RCC 7860 (cell line): Measurements from ENCODE around the gene VPS13C.

Experiments
- DNase-seq: peaks from one replicate; pipeline ENCODE4 v3.0.0-alpha.2; 2015; ENCODE audit warnings: low spot score
- FAIRE-seq: peaks from 2 replicates; lab custom pipeline; 2012; peaks lifted over from hg19 to GRCh38; lab: Jason Lieb, UNC

Gene VPS13C

DNA sequence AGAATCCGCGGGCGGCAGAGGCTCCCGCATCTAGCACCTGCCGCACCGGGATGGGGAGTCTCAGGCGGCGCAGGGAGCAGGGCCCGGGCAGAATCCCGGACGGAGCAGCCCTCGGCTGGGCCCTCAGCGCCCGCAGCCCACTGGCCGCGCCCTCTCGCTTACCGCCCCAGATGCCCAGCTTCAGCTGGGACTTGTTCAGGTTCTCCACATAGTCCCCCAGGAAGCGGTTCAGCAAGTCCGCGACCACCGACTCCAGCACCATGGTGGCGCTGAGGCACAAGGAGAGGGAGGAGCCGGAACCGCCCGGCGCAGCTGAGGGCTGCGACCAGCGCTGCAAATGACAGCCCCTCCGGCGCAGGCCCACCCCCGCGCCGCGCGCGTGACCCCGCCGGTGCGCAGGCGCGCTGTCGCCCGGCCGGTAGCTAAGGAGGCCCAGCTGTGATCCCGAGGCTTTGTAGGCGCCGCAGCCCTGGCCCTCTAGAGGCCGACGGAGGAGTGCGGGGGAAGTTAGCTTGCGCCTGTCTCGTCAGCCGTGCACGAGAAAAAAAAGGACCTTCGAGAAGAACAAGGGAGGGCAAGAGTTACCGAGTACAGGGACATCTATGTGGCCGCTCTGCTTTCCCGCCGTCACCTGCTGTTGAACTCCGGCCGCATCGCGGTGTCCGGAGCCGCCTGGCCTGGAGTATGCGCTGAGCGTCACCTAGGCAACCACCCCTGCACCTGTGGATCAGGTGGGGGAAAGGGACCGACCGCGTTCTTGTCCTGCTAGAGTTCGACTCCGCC, at the start of gene VPS13C:
TSS of gene VPS13C (minus strand) at position 335 of the 783 bp plus-strand sequence. CDS start at position 262, 73 bp downstream.
- DNase-seq, result peak; percentile 86
- FAIRE-seq, result no peak

- no peak for FAIRE-seq
- DNase-seq, result no peak
Observed at GRCh38 chr15:62109437-62109836, 49.2 kb upstream of the VPS13C start.

DNA sequence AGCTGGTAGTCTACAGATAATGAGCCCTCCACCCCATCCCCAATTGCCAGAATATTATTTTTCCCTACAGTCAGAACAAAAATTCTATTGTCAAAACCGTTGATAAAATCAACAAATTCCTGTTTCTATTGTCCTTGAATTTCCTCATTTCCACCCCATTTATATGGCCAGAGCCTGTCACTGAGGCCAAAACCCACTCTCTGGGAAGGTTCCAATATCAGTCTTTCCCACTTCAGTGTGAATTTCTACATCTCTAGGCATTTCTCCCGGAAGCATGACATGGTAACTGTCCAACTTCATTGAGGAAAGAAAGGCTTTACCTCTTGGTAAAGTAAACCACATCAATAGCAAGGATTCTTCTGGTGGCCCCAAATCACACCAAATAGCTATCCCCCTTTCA, 48.2 kb upstream of the VPS13C start:
- no peak for FAIRE-seq
- no peak for DNase-seq

GRCh38 chr15:62107571-62108121, 47.4 kb upstream of the VPS13C start:
- DNase-seq (peak; percentile 21), FAIRE-seq (no peak)

GRCh38 chr15:62106096-62106495, 45.8 kb upstream of the VPS13C start:
- no peak for DNase-seq
- FAIRE-seq, result no peak

DNA sequence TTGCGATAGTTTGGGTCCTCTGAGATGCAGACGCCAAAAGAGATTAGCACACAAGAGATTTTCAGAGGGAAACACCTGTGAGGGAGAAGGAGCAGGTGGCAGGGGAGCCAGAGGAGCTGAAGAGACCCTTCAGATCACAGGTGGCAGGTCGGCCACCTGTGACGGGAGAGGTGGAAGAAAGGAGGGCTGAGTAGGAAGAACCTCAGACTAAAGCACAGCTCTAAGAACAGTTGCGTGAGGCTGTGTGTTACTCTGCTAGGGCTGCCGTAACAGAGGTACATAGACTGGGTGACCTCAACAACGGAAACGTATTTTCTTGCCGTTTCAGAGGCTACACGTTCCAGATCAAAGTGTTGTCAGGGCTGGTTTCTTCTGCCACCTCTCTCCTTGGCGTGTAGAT, 45.0 kb upstream of the VPS13C start:
- no peak for FAIRE-seq
- DNase-seq, result no peak

- no peak for DNase-seq
- FAIRE-seq, result no peak
Observed at GRCh38 chr15:62104846-62105245, 44.6 kb upstream of the VPS13C start.

- no peak for FAIRE-seq
Observed at GRCh38 chr15:62104401-62104800, 44.2 kb upstream of the VPS13C start.

GRCh38 chr15:62103431-62103830, 43.2 kb upstream of the VPS13C start:
- no peak for FAIRE-seq

More at GRCh38 chr15:62104401-62104800, 44.2 kb upstream of the VPS13C start:
- no peak for DNase-seq

DNA sequence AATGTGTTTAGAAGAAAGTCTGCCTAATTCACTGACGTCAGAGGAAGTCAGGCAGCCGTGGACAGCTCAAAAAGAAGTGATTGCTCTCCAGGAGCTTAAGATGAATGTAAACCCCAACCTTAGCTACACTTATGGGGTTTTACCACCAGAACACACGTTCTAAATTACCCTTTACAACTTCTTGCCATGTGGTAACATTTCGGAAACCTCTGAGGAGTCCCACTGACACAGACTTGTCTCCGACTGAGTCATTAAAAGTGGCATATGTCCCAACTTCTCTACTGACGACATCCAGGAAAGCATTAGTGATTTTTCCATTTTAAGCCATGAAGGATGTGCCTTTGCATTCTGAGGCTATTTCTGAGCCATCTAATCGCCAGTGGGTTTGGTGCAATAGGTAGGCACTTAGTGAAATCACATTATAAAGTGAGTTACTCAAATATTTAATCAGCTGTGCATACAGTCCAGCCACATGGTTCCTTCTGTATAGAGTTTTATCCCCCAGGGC, 38.9 kb upstream of the VPS13C start:
- FAIRE-seq (no peak), DNase-seq (peak; percentile 11)

More at GRCh38 chr15:62103431-62103830, 43.2 kb upstream of the VPS13C start:
- no peak for DNase-seq

GRCh38 chr15:62094388-62094787, 34.1 kb upstream of the VPS13C start:
- FAIRE-seq (no peak), DNase-seq (no peak)

DNA sequence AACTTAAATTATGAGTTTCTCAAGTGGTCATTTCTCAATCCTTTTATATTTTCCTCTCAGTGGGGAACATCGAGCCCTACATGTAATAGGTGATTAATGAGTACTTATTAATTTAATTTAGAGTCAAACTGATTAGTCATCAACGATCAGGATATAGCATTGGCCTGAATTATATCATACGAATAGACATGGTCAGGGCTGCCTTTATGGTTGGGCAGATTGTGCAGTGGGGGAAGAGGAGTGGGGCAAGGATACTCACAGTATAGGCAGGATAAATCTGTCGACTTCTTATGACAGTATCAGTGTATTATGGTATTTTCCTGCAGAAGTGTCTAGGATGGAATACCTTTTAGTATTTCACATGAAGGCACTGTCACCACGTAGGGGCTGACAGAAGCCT, 33.6 kb upstream of the VPS13C start:
- DNase-seq (no peak), FAIRE-seq (no peak)

DNA sequence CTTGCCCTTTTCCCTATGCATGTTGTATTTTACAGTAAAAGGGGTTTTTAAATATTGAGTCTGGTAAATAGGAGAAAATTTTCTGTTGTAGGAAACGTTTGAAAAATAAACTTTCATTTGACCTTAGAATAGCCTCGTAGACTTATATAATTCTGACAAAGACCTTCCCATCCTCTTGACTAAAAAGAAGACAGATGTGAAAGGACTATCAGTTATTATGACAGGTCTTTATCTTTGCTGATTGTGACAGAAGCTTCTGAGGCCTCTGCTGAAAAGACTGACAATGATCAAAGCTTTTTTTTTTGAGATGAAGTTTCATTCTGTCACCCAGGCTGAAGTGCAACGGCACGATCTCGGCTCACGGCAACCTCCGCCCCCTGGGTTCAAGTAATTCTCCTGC, 30.7 kb upstream of the VPS13C start:
- no peak for DNase-seq
- FAIRE-seq, result no peak

GRCh38 chr15:62089616-62090015, 29.4 kb upstream of the VPS13C start:
- DNase-seq (no peak), FAIRE-seq (no peak)

DNA sequence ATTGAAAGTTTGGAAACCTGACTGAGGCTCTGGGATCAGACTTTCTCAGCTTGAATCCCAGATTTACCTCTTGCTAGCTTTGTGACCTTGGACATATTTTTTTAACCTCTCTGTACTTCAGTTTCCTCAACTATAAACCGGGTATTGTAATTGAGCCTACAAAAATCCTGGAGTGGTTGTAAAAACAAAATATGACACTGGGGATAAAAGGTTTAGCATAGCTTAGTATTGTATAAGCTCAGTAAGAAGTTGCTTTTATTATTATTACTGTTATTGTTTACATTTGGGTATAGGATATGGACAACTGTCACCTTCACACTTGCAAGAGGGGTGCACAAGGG, 28.1 kb upstream of the VPS13C start:
- FAIRE-seq (no peak), DNase-seq (no peak)

DNA sequence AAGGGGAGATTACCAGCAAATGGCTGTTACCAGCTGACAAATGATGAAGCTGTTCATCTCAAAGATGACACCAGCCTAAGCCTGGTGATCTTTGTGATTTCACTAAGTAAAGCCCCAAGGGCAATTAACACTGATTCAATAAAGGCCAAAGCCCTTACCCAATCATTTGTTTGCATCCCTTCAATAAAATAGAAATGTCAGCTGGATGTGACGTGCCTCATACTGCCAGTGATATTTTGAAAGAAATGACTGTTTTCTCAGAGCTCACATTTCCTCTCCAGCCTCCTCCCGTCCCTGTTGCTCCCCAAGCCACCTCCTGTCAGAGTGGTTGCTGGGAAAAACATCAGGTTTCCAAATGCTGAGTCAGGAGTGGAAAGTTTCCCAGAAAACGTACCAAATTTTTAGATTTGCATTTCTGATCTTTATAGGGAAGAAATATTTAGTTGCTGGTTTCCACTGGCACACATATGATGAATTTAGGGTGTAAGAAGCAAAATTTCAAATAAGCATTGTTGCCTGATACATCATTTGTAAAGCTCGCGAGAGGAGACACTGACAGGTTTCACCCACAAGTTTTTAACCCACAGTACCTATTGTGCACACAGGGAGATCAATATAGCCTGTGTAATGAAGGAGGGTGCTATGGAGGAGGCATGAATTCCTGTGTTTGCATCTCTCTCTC, 27.6 kb upstream of the VPS13C start:
- no peak for DNase-seq

GRCh38 chr15:62085740-62086139, 25.5 kb upstream of the VPS13C start:
- DNase-seq, result no peak
- FAIRE-seq, result no peak

More for the DNA sequence above, 27.6 kb upstream of the VPS13C start:
- FAIRE-seq, result no peak

DNA sequence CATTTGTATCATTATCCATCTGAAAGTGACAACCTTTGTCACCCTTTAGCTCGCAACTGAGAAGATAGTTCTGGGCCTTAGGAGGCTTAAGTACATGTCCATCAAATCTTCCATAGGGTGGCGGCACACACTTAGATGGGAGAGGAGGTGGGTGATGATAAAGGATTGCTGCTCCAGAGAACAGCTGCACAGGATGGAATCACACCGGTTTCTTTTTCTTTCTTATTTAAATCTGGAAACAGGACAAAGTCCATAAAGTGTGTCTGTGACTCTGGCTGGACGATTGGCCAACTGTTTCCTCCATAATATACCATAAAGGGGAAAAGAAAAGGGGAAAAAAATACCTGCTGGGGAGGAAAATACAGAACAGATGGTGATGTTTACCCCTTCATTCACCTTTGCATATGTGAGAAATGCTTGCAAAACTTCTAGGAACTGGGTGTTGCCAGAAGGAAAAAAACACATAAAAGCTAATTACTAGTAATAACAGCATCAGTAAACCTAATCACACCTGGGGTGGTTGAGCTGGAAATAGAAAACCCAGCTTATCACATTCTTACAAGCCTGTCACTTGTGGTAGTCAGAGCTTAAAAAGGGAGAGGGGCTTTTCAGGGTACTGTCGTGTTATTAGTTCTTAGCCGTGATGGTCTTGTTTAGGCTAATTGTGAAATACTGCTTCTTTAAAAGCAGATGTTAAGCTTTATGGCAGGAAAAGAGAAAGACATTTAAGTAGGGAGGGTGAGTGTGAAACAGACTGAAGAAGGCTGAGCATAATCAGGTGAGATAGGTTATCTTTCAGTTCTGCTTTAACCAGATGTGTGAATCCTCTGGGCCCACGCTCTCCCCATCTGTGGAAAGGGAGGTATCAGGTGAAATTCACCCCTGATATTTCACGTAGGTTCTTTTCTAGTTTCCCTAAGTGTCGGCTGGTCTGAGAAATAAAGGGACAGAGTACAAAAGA, 23.2 kb upstream of the VPS13C start:
- no peak for FAIRE-seq
- no peak for DNase-seq

DNA sequence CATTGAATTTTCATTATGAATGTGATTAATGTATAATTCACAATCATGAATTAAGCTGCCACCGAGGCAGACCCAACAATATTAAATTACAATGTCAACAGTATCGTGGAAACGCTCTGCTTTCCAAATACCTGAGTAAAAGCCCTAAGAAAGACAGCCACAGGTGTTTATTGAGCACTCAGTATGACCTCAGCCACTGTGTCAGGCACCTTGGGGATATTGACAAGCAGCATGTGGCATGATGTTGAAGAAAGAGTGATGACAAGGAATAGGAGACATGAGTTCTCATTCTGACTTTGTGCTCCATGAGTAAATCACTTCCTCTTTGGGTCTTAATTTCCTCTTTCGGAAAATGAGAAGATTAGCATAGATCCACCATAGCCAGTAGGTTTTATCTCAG, 19.3 kb upstream of the VPS13C start:
- no peak for FAIRE-seq
- no peak for DNase-seq

DNA sequence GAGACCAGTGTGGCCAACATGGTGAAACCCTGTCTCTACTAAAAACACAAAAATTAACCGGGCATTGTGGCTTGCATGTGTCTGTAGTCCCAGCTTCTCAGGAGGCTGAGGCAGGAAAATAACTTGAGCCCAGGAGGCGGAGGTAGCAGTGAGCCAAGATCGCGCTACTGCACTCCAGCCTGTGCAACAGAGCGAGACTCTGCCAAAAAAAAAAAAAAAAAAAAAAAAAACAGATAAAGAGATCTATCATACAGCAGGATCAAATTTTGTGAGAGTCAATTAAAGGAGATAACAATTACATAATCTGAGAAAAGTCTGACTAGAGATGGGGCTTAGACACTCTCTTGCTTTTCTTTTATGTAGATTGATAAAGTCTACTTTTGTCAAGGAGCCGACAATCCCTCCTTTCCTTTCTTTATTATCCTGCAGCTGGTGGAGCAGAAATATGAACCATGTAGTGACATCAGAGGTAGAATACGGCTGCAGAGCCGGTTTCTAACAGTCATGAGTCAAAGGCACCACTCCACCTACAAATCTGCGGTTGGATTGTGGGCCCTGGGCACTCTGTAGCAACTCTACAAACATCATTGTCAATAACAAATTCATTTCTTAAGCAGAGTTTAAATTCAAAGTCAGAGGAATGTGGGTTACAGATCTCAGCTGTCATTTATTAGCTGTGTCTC, 15.5 kb upstream of the VPS13C start:
- FAIRE-seq (no peak), DNase-seq (no peak)
